ENCODE results near the gene IL16. TPM values are rescaled to one million over a fixed set of nuclear protein-coding genes. Genes with fewer than 3 reads are reported as not detected.

The IL16 gene
- polyA plus RNA-seq, 1 donor (not counting 4 experiments of a cell fraction or from before 2014, with no cell fraction given) = not detected

DNA sequence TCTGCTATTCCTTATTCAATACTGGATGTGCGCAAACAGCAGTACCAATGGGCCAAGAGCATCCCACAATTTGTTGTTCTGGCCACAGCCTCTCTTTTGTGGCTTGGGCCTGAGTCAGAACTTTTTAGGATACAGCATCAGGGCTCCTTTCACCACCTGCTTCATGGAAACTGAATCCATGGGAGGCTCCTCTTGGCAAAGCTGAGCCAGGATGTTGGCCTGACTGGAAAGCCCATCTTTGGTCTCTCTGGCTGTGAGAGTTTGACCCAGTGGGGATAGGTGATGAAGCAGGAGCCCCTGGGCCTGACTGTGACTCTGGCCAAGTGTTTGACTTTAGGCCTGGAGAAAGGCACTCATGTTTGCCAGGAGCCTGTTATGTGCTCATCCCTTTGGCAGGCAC, 27.6 kb downstream of the IL16 start:
- Histone ChIP-seq H3K4me3 (ENCODE audit: control insufficient read depth in 2 of 3, extremely low read depth in 1 of 3, insufficient read depth in 2 of 3, low read depth in 1 of 3, low read length in 3 of 3) (no peak overlapping the region), H3K27me3 (ENCODE audit: control insufficient read depth, extremely low read depth, insufficient read depth, low read length) (no peaks in the 10 kb centered on the region), H3K4me1 (ENCODE audit: control insufficient read depth, extremely low read depth, insufficient read depth, low read length) (peaks cover 4% of the 10 kb centered on the region), H2AFZ (ENCODE audit: control insufficient read depth, low read length) (no peak overlapping the region), H3K27ac (ENCODE audit: control insufficient read depth, insufficient read depth, low read length) (no peak overlapping the region), H3K9ac (ENCODE audit: control insufficient read depth, extremely low read depth, insufficient read depth, low read length) (no peak overlapping the region), H4K20me1 (ENCODE audit: control insufficient read depth, extremely low read depth, insufficient read depth, low read length) (no peaks in the 10 kb centered on the region), H3K36me3 (ENCODE audit: control insufficient read depth in 2 of 2, extremely low read depth in 1 of 2, insufficient read depth in 2 of 2, low read length in 2 of 2) (no peaks in the 10 kb centered on the region), H3K9me1 (ENCODE audit: control insufficient read depth, extremely low read depth, insufficient read depth, low read length) (no peaks in the 10 kb centered on the region), H3K4me2 (ENCODE audit: control insufficient read depth, extremely low read depth, insufficient read depth, low read depth, low read length) (no peak overlapping the region), H3K9me3 (ENCODE audit: control insufficient read depth, low read depth, low read length) (no peaks in the 10 kb centered on the region), H3K79me2 (ENCODE audit: control insufficient read depth, insufficient read depth, low read length) (no peaks in the 10 kb centered on the region)
- FAIRE-seq (no peak), DNase-seq (ENCODE audit: low read depth, low spot score) (no peak)
- no peak for TF ChIP-seq EZH2 (IDR thresholded peaks at IDR 0.05; ENCODE audit: low read length)
- TF ChIP-seq CTCF (optimal IDR thresholded peaks at IDR 0.05 in 1 of 3, IDR thresholded peaks at IDR 0.05 in 1 of 3, conservative IDR thresholded peaks at IDR 0.05 in 1 of 3; ENCODE audit: extremely low read depth in 1 of 3, insufficient read depth in 2 of 3, low read length in 3 of 3) = no peak
- dilution Hi-C loops (cut with MboI; ENCODE audit: extremely low pct_ligation_motif_present, low sequenced_read_pairs) = no loop called here

GRCh38 chr15:81225161-81225671, 28.5 kb downstream of the IL16 start:
- no peak overlapping the region for H3K27ac ChIP-seq (ENCODE audit: control insufficient read depth, insufficient read depth, low read length)
- dilution Hi-C loops (cut with MboI; ENCODE audit: extremely low pct_ligation_motif_present, low sequenced_read_pairs) = no loop called here
- peaks cover 4% of the 10 kb centered on the region for H3K4me1 ChIP-seq (ENCODE audit: control insufficient read depth, extremely low read depth, insufficient read depth, low read length)
- H4K20me1 ChIP-seq (ENCODE audit: control insufficient read depth, extremely low read depth, insufficient read depth, low read length) = no peaks in the 10 kb centered on the region
- no peaks in the 10 kb centered on the region for H3K9me1 ChIP-seq (ENCODE audit: control insufficient read depth, extremely low read depth, insufficient read depth, low read length)
- H3K36me3 ChIP-seq (ENCODE audit: control insufficient read depth in 2 of 2, extremely low read depth in 1 of 2, insufficient read depth in 2 of 2, low read length in 2 of 2) = no peaks in the 10 kb centered on the region
- no peak for FAIRE-seq
- TF ChIP-seq CTCF (optimal IDR thresholded peaks at IDR 0.05 in 1 of 3, IDR thresholded peaks at IDR 0.05 in 1 of 3, conservative IDR thresholded peaks at IDR 0.05 in 1 of 3; ENCODE audit: extremely low read depth in 1 of 3, insufficient read depth in 2 of 3, low read length in 3 of 3) (no peak), EZH2 (IDR thresholded peaks at IDR 0.05; ENCODE audit: low read length) (no peak)
- H3K79me2 ChIP-seq (ENCODE audit: control insufficient read depth, insufficient read depth, low read length) = no peaks in the 10 kb centered on the region
- H3K27me3 ChIP-seq (ENCODE audit: control insufficient read depth, extremely low read depth, insufficient read depth, low read length) = no peaks in the 10 kb centered on the region
- H3K4me3 ChIP-seq (ENCODE audit: control insufficient read depth in 2 of 3, extremely low read depth in 1 of 3, insufficient read depth in 2 of 3, low read depth in 1 of 3, low read length in 3 of 3) = no peak overlapping the region
- H3K4me2 ChIP-seq (ENCODE audit: control insufficient read depth, extremely low read depth, insufficient read depth, low read depth, low read length) = no peak overlapping the region
- no peak for DNase-seq (ENCODE audit: low read depth, low spot score)
- no peaks in the 10 kb centered on the region for H3K9me3 ChIP-seq (ENCODE audit: control insufficient read depth, low read depth, low read length)
- no peak overlapping the region for H2AFZ ChIP-seq (ENCODE audit: control insufficient read depth, low read length)
- no peak overlapping the region for H3K9ac ChIP-seq (ENCODE audit: control insufficient read depth, extremely low read depth, insufficient read depth, low read length)

Measured in keratinocyte (primary cell).